ENCODE measurements around the gene EHF.

Gene EHF

GRCh38 chr11:34627197-34627596 lies 6.3 kb downstream of the EHF start:
- no peak for DNase-seq

DNA sequence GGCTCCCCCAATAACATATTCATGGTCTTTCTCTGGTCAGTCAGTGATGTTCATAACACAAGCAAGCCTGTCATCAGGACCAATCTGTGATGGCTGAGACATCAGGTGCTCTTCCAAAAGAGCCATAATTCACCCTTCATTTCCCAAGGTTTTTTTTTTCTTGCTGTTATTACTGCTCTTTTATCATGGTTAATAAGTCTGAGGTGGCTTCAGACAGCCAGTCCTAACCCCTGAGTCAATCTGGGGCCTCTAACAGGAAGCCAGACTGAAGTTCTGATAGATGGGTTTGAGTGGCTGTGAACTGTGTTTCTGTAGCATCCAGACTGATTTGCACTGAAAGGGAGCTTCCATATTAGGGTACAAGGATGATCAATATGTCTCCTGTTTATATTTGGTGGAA lies 8.8 kb downstream of the EHF start:
- DNase-seq, result no peak

DNA sequence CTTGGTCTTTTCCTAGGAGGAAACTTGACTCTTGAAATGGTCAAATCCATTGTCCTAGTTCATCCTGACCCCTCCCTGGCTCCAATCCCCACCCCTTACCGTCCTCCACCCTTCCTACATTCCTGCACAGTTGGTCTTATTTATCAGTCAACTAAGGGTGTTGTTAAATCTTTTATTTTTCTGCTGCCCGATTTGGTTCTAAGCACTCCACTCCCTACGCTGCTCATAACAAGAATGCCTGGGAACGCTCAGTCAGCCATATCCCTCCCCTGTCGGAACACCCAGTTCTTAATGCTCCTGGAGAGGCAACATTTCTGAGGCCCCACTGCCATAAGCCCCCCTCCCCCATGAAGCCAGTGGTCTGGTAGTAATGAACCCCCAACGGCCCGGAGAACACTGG lies 9.7 kb downstream of the EHF start:
- DNase-seq, result no peak

GRCh38 chr11:34631297-34631696 lies 10.4 kb downstream of the EHF start:
- DNase-seq, result no peak

- no peak for DNase-seq
Measured at GRCh38 chr11:34631737-34632104, 10.8 kb downstream of the EHF start.

DNA sequence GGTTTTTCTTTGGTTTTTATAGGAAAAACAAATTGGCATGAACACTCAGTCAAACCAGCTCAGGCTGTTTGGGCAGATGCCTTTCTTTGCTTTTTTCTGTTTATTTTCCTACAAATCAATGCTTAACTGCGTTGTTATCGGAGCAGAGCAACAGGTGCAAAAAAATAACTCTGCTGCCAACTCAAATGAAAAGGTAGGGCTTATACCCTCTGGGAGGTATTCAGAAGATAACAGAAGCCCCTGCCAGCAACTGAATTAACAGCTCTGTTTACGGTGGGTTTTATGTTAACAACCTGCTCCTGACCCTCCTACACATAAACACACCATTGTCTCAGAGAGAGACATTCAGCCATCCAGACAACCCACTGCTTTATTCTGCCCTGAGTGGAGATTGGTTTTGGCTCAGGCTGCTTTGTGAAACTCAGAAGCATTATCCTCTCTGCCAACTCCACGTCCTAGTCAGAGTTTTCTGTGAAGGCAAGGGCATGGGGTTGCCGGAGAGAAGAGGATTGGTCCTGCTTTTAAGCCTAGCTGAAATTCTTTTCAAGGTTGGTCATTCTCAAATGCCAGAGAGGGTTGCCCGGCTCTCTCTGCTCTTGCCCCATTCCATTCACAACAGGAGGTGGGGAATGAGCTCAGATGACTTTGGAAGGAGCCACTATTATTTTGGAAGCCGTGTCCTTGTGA lies 11.4 kb downstream of the EHF start:
- no peak for DNase-seq

DNA sequence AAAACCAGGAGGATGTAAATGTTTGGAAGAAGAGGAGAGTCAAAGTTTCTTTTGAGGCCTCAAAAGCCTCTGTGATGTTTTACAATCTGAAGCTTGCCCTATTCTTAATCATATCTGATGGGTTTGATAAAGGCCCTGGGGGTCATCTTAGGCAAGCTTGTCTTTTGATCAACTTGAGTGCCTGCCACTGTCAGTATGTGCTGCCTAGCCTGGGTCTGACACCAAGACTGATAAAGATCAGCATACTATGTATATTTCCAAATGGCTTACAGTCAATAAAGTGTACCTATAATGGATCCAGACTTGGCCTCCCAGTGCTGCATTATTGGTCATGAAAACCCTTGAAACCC lies 12.7 kb downstream of the EHF start:
- DNase-seq, result no peak

DNA sequence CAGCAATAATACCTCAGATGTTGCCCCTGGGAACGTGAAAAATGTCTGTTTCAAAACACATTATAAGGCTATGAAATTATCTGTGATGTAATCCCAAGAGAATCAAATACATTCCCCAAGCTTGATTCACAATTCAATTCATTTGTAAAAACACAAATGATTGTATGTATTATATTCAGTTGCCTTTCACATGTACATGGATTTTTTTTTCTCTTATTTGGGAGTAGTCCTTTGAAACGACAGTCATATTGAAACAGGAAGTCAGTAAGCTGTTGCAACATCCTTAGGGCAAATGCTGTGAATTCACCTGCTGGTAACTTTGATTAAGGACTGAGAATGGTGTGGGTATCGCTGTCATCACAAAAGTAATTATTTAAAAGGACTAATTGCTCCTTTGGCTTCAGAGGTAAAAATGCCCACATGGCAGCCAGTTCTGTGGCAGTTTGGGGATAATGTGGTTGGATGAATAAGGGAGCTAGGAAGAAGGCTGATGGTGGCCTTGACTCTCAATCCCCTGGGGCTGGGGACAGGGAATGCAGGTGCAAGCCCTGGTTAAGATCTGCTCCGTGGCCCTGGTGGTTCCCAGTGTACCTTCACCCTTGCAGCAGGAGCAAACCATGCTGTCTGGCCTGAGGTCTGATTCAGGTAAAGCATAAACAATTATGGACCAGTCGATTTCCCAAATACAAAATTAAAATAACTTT lies 13.2 kb downstream of the EHF start:
- DNase-seq, result no peak

- no peak for DNase-seq
Measured at GRCh38 chr11:34634694-34635062, 13.8 kb downstream of the EHF start.

DNA sequence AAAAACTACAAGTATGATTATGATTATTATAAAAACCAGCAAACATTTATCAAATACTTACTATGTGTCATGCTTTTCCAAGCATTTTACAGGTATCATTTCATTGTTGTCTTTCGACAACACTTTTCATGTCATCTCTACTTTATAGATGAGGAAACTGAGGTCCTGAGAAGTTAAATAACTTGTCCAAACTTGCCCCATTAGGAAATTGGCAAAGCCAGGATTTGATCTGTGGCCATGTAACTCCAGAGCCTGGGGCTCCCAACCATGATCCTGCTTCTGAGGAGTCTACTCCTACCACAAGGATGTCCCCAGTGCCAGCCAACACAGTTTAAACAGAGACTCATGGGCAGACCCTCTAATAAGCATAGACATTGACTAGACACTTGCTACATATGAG lies 15.2 kb downstream of the EHF start:
- DNase-seq, result no peak

- no peak for DNase-seq
Measured at GRCh38 chr11:34637303-34637702, 16.4 kb downstream of the EHF start.

GRCh38 chr11:34638897-34639296 lies 18.0 kb downstream of the EHF start:
- no peak for DNase-seq

- DNase-seq, result no peak
Measured at GRCh38 chr11:34639545-34639944, 18.7 kb downstream of the EHF start.

DNA sequence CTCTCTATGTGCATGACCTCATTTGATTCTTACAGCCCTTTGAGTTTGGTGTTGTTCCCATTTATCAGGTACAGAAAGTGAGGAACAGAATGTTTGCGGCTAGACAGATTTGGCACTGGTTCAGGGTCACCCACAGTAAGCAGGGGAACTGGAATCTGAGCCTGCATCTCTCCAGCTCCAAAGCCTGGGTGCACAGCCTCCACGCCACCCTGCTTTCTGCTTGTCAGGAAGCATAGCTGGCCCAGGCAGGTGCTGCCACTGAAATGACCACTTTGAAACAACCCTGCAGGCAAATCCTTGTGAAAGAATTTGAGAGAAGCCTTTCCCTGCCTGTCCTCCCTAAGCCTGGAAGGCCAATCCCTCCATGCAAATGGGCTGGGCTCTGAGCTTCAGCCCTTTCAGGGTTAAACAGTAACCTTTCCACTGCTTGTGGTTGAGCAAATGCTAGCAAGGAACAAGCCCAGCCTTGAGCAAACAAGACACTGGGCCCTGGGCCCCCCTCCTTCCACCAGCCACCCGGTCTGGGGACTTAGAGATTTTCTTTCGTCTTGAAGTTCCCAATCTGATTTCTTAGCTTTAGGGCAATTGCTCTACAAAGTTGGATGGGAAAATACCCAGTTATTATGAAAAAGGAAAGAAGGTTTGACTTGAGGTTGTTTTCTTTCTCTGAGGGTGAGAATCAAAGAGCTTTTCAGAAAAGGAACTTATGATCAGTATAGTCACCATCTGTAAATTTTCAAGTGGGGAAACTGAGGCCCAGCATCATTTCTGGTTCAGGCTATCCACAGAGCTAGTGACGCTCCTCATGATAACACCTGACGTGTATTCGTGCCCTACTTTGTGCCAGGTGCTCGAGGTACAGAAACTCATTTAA lies 19.4 kb downstream of the EHF start:
- DNase-seq, result no peak

DNA sequence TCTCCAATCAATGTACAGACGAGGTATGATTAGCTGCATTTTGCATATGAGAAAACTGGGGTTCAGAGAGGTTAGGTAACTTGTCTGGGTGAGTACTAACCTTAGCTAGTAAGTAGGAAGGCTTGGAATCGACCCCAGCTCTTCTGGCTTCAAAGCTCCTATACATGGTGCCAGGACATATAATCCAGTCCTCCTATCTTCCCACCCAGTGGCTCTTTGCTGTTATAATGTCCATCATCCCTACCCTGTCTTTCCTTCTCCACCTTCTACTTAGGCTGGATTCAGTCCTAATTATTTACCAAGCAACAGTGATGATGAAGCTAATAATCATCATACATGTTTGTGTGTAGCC lies 20.0 kb downstream of the EHF start:
- DNase-seq, result no peak

- no peak for DNase-seq
Measured at GRCh38 chr11:34641456-34641855, 20.6 kb downstream of the EHF start.

DNA sequence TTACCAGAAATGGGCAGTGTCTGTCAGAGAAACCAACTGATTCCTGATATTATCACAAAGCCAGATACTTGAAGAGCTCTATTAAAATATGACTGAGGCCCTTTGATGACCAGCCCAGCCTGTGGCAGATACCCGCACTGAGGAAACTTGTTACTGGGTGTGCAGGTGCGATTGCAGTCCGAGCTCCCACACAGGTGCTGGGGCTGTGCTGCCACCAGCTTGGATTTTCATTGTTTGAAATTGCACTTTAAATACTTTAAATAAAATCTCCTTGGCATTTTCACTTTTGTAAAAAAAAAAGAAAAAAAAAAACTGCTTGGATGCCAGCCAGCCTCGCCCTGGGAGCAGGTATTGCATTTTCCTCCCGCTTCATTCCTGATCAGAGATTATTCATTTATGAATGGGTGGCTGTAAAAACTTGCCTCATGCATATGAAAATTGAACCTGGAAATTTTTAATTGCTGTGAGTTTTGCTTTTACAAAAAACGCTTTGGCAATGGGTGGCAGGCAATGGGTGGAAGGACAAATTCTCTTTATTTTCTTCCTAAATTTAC lies 21.2 kb downstream of the EHF start:
- no peak for DNase-seq

- no peak for DNase-seq
Measured at GRCh38 chr11:34642873-34643272, 22.0 kb downstream of the EHF start.

- DNase-seq, result no peak
Measured at GRCh38 chr11:34643311-34643710, 22.4 kb downstream of the EHF start.

GRCh38 chr11:34643846-34644245 lies 23.0 kb downstream of the EHF start:
- DNase-seq, result no peak

- no peak for DNase-seq
Measured at GRCh38 chr11:34644669-34645406, 23.9 kb downstream of the EHF start.

DNA sequence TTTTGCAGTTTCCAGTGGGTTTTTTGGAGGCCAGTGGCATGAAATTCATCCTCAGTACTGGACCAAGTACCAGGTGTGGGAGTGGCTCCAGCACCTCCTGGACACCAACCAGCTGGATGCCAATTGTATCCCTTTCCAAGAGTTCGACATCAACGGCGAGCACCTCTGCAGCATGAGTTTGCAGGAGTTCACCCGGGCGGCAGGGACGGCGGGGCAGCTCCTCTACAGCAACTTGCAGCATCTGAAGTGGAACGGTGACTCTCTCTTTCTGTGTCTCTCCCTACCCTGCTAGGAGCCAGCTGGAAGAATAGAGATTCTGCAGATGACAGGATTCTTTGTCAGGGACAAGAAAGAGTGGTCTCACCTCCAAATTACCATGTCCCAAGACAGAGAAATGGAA lies 25.5 kb downstream of the EHF start:
- DNase-seq, result no peak

GRCh38 chr11:34647131-34647530 lies 26.2 kb downstream of the EHF start:
- no peak for DNase-seq
